Measurements from ENCODE around the gene FARP1. TPM values are rescaled to one million over a fixed set of nuclear protein-coding genes. Genes with fewer than 3 reads are reported as not detected.

The FARP1 gene
- total RNA-seq, 2 donors from 2014 or later = 0.55 to 2.4 TPM

DNA sequence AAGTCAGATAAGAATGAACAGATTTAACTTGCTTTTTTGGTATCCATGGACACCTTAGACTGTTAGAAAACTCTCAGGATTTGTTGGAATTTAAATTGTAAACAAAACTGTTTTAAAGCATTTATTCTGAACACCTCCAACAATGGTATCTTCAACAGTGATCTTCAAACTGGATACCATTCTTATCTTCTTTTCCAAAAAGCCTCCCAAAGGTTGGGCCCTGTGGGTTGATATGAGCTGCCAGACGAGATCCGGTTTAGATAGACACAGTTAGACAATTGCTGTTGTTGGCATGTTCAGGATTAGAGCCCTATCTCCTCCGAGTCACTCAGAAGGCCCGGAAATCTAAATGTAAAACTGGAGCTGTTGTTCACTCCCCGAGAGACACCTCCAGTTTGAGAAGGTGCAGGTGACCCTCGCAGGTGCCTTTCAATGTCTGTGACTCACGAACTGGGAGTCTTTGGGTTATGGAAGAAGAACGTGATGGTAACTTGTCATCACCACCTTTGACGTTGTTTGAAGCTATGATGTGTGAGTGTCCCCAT is 177.7 kb downstream of the FARP1 start:
- Mint-ChIP-seq H3K9me3 (no peaks in the 10 kb centered on the region), H3K4me3 (no peak overlapping the region), H3K36me3 (ENCODE audit: insufficient read depth in 2 of 2) (no peaks in the 10 kb centered on the region), H3K4me1 (ENCODE audit: low read depth) (no peaks in the 10 kb centered on the region), H3K27ac (no peak overlapping the region), H3K27me3 (ENCODE audit: low read depth) (peaks cover 7% of the 10 kb centered on the region)
- ATAC-seq (replicated peaks in 1 of 2) (no peak), DNase-seq (no peak)

DNA sequence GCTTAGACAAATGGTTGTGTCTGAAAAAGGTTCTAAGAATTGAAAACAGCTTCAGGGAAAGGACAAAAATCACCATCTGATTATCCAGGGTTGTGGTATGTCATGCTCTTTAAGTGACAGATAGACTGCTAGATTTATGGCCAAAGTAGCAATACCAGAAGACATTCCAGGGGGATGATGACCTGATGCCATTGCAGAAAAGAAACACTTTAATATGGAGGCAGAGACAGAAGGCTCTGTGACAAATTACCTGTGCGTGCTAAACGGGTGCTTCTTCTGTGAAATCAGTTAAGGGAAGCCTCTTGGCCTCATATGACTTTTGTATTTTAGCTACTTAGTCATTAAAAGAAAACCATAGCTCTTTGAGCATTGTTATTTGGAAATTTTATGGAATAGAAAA is 178.5 kb downstream of the FARP1 start:
- Mint-ChIP-seq H3K36me3 (ENCODE audit: insufficient read depth in 2 of 2) (no peaks in the 10 kb centered on the region), H3K9me3 (no peaks in the 10 kb centered on the region), H3K4me3 (no peak overlapping the region), H3K4me1 (ENCODE audit: low read depth) (no peaks in the 10 kb centered on the region), H3K27ac (no peak overlapping the region), H3K27me3 (ENCODE audit: low read depth) (peaks cover 7% of the 10 kb centered on the region)
- DNase-seq = no peak
- ATAC-seq (replicated peaks in 1 of 2) = no peak

DNA sequence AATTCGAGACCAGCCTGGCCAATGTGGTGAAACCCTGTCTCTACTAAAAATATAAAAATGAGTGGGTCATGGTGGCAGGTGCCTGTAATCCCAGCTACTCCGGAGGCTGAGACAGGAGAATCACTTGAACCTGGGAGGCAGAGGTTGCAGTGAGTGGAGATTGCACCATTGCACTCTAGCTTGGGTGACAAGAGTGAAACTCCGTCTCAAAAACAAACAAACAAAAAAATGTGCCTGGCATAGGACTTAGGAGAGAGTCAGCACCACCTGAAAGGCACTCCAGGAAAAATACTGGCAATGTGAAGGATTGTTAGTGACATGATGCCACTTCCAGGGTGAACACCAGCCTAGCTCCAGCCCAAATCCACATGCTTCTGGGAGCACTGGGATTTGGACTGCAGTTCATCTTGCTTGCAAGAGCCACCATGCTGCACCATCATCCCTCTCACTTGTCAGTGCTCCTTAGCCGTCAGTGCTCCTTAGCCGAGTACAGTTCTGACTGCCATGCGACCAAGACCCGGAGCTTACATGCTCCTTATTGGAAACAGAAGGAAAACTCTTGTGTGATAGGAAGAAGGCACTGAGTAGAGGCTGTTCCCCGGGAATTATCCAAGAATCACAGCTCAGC is 179.3 kb downstream of the FARP1 start:
- ATAC-seq (replicated peaks in 1 of 2) (no peak), DNase-seq (no peak)
- Mint-ChIP-seq H3K9me3 (no peaks in the 10 kb centered on the region), H3K36me3 (ENCODE audit: insufficient read depth in 2 of 2) (no peaks in the 10 kb centered on the region), H3K27ac (no peak overlapping the region), H3K4me3 (no peak overlapping the region), H3K4me1 (ENCODE audit: low read depth) (no peaks in the 10 kb centered on the region), H3K27me3 (ENCODE audit: low read depth) (peaks cover 7% of the 10 kb centered on the region)

DNA sequence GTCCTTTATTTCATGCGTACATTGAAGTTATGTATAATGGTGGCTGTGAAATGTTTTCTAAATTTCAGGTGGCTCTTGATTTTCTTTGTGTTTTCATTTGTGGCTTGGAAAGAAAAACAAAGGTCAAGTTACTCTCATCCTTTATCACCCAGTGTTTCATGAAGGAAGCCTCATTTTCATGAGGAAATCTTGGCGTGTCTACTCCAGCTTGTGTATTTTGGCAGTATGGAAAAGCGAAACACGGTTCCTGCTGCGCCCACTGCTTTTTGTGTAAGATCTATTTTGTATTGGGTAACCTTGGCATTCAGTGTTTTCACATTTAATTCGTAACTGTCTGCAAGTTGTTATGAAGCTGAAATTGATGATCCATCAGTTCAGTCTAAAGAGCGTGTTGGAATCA is 181.2 kb downstream of the FARP1 start:
- H3K4me3 Mint-ChIP-seq = no peak overlapping the region
- no peak overlapping the region for H3K27ac Mint-ChIP-seq
- no peaks in the 10 kb centered on the region for H3K27me3 Mint-ChIP-seq (ENCODE audit: low read depth)
- DNase-seq = no peak
- no peaks in the 10 kb centered on the region for H3K36me3 Mint-ChIP-seq (ENCODE audit: insufficient read depth in 2 of 2)
- ATAC-seq (replicated peaks in 1 of 2) = no peak
- no peaks in the 10 kb centered on the region for H3K9me3 Mint-ChIP-seq
- H3K4me1 Mint-ChIP-seq (ENCODE audit: low read depth) = no peaks in the 10 kb centered on the region

DNA sequence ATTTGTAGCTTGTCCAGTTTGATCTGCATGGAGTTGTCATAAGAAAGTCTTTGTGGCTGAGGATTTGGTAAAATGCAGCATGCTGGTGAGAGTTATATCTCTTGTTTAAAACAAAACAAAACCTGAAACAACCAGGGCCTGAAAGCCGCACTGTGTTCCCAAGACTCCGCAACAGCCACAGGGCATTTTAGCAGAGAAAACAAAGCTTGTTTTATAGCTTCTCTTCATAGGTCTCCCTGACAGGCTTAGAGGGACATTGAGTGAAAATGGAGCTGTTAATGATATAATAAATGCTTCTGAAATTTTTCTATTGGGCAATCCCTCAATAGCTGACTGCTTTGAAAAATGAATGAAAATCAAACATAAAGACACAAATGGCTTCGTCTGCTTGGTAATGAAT is 182.8 kb downstream of the FARP1 start:
- DNase-seq (no peak), ATAC-seq (replicated peaks in 1 of 2) (no peak)
- peaks cover 7% of the 10 kb centered on the region for H3K27me3 Mint-ChIP-seq (ENCODE audit: low read depth)
- no peak overlapping the region for H3K4me3 Mint-ChIP-seq
- no peaks in the 10 kb centered on the region for H3K4me1 Mint-ChIP-seq (ENCODE audit: low read depth)
- H3K36me3 Mint-ChIP-seq (ENCODE audit: insufficient read depth in 2 of 2) = no peaks in the 10 kb centered on the region
- H3K9me3 Mint-ChIP-seq = no peaks in the 10 kb centered on the region
- H3K27ac Mint-ChIP-seq = no peak overlapping the region

DNA sequence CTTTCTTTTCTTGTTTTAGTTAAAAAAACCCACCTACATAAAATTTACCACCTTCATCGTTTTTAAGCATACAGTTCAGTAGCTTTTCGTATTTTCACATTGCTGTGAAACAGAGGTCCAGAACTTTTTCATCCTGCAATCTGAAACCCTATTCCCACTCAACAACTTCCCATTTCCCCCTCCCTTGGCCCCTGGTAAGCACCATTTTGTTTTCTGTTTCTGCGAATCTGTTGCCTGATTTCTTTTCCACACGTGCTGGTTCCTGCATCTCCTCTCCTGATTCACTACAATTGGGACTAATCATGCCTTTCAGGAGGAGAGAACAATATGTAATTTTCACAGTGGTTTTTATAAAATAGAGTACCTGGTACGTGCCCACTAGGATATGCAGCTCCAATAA is 183.4 kb downstream of the FARP1 start:
- H3K9me3 Mint-ChIP-seq = no peaks in the 10 kb centered on the region
- peaks cover 7% of the 10 kb centered on the region for H3K27me3 Mint-ChIP-seq (ENCODE audit: low read depth)
- DNase-seq = no peak
- no peaks in the 10 kb centered on the region for H3K4me1 Mint-ChIP-seq (ENCODE audit: low read depth)
- H3K4me3 Mint-ChIP-seq = no peak overlapping the region
- no peaks in the 10 kb centered on the region for H3K36me3 Mint-ChIP-seq (ENCODE audit: insufficient read depth in 2 of 2)
- no peak for ATAC-seq (replicated peaks in 1 of 2)
- no peak overlapping the region for H3K27ac Mint-ChIP-seq

DNA sequence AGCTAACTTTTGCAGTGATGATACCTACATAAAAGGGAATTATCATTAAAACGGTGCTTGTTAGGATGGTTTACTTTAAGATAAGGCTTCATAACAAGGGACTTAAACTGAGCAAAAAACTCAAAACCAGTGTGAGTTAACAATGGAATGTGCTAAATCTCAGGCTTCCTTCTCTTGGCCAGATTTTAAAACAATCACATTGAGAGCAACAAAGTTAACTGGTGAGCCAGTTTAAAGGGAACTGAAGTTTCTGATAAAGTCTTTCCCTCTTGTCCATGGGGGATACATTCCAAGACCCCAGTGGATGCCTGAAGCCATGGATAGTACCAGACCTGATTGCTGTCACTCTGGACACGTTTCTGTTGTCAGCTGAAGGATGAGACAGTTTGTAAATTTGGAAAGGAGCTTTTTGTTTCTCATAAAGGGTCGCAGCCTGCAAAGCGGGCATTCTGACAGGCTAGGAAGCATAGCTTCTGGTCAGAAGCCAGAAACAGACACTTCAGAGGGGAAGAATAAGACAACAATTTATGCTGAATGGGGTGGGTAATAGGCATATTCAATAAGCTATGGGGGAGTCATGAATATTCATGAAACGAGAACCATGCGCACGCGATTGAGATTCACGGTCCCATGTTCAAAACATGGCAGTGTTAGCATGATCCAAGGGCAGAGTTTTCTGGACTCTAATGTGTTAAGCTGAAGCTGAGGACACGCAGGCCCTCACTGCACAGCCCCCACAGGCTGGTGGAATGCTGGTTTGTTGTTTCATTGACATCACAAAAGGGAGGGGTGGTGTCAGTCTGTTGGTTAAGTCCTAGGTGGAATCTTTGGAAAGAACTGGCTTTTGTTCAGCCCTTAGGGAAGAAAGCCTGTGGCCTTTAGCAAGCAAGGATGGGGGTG is 184.7 kb downstream of the FARP1 start:
- H3K27me3 Mint-ChIP-seq (ENCODE audit: low read depth) = peaks cover 12% of the 10 kb centered on the region
- H3K27ac Mint-ChIP-seq = no peak overlapping the region
- no peaks in the 10 kb centered on the region for H3K36me3 Mint-ChIP-seq (ENCODE audit: insufficient read depth in 2 of 2)
- H3K9me3 Mint-ChIP-seq = no peaks in the 10 kb centered on the region
- DNase-seq = no peak
- no peak overlapping the region for H3K4me3 Mint-ChIP-seq
- H3K4me1 Mint-ChIP-seq (ENCODE audit: low read depth) = no peaks in the 10 kb centered on the region
- ATAC-seq (replicated peaks in 1 of 2) = no peak

DNA sequence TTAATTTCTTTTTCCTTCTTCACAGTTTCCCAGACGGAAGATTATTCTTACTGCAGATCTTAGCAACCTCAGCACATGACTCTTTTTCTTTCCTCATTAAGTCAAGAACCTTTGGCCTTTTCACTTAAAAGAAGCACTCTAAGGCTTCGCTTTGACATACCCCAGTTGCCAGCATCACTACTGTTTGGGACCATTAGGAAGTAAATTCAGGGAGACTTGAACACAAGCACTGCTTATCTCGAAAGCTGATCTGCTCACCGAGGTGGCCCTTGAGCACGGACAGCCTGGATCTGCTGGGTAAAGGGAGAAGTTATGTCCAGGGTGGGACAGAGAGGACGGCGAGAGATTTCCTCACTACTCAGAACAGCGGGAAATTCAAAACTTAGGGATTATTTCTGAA is 185.6 kb downstream of the FARP1 start:
- H3K27ac Mint-ChIP-seq = no peak overlapping the region
- no peaks in the 10 kb centered on the region for H3K36me3 Mint-ChIP-seq (ENCODE audit: insufficient read depth in 2 of 2)
- no peak for ATAC-seq (replicated peaks in 1 of 2)
- DNase-seq = no peak
- H3K9me3 Mint-ChIP-seq = no peaks in the 10 kb centered on the region
- H3K4me3 Mint-ChIP-seq = no peak overlapping the region
- H3K4me1 Mint-ChIP-seq (ENCODE audit: low read depth) = no peaks in the 10 kb centered on the region
- H3K27me3 Mint-ChIP-seq (ENCODE audit: low read depth) = peaks cover 17% of the 10 kb centered on the region

DNA sequence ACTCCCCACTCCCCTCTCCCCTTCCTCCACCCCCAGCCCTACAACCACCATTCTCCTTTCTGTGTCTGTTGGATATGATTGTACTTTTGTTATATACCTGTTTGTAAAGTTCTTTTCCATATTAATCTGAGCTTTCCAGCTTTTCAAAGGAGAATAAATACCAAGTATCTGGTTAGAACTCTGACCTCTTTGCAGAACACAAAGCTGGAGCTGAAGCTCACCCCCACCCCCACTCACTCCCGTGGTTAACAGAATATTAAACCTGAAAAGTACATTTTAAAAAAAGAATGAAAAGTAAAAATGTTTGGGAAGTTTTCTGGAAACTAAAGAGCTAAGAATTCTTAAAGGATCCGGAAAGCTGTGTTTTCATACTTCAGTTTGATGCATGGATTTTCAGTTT is 189.3 kb downstream of the FARP1 start:
- Mint-ChIP-seq H3K4me1 (ENCODE audit: low read depth) (no peaks in the 10 kb centered on the region), H3K27ac (no peak overlapping the region), H3K4me3 (no peak overlapping the region), H3K27me3 (ENCODE audit: low read depth) (peaks cover 25% of the 10 kb centered on the region), H3K9me3 (peaks cover 0 to 2% of the 10 kb centered on the region in 2 donors), H3K36me3 (ENCODE audit: insufficient read depth in 2 of 2) (no peaks in the 10 kb centered on the region)
- DNase-seq = no peak
- no peak for ATAC-seq (replicated peaks in 1 of 2)

DNA sequence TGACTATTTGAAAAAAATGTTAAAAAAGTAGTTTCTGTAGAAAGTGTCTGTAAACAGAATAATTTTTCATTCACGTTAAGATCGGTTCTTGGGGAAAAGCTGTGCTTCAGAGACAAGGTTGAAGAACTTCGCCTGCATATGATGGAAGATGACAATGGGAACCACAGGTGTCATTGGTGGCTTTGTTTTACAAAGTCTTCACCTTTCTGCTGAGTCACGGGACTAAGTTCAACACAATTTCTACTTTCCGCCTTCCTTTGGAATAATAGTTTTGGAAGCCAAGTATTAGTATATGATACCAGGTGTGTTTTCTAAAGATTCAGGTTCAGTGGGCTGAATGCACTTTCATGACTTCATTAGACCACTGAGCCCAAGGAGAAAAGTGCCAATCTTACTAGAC is 189.8 kb downstream of the FARP1 start:
- H3K9me3 Mint-ChIP-seq = peaks cover 0 to 2% of the 10 kb centered on the region in 2 donors
- DNase-seq (no peak), ATAC-seq (replicated peaks in 1 of 2) (no peak)
- no peak overlapping the region for H3K27ac Mint-ChIP-seq
- no peaks in the 10 kb centered on the region for H3K4me1 Mint-ChIP-seq (ENCODE audit: low read depth)
- H3K36me3 Mint-ChIP-seq (ENCODE audit: insufficient read depth in 2 of 2) = no peaks in the 10 kb centered on the region
- no peak overlapping the region for H3K4me3 Mint-ChIP-seq
- H3K27me3 Mint-ChIP-seq (ENCODE audit: low read depth) = peaks cover 27% of the 10 kb centered on the region

DNA sequence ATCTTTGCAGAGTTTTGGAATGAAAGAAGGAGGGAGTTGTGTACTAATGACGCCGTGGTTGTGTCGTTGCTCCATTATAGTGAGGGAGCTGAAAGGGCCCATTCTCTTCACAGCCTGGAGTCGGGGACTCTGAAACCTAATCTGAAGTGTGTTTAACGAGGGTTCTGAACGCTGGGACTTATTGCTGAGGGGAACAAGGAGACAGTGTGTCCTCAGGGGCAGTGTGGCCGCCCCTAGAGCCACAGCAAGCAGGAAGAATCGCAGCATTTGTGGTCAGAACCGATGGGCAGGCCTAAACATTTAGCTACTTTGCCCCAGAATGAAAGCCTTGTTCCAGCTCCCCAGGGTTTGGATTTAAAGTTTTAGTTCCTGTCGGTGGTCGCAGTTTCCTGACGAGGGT is 190.6 kb downstream of the FARP1 start:
- no peak for ATAC-seq (replicated peaks in 1 of 2)
- no peaks in the 10 kb centered on the region for H3K4me1 Mint-ChIP-seq (ENCODE audit: low read depth)
- H3K4me3 Mint-ChIP-seq = no peak overlapping the region
- H3K36me3 Mint-ChIP-seq (ENCODE audit: insufficient read depth in 2 of 2) = no peaks in the 10 kb centered on the region
- no peak overlapping the region for H3K27ac Mint-ChIP-seq
- peaks cover 0 to 2% of the 10 kb centered on the region in 2 donors for H3K9me3 Mint-ChIP-seq
- H3K27me3 Mint-ChIP-seq (ENCODE audit: low read depth) = peaks cover 35% of the 10 kb centered on the region
- no peak for DNase-seq

DNA sequence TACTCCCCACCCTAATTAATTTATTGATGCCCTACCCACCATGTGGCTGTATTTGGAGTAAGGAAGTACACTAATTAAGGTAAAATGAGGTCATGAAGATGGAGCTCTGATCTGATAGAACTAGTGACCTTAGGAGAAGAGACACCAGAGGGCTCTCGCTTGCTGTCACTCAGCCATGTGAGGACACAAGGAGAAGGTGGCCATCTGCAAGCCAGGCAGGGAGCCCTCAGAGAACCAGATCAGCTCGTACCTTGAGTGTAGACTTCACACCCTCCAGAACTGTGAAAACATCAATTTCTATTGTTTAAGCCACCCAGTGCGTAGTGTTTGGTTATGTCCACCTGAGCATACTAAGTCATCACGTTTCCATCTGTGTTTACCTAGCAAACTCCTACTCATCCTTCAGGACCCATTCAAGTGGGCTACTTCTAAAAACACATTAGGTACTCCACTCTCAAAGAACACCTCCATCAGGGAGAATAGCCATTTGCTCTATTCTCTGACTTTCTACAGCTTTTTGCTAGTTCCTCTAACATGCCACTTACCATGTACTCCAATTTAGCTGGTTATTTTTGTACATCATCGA is 191.8 kb downstream of the FARP1 start:
- H3K9me3 Mint-ChIP-seq = peaks cover 0 to 2% of the 10 kb centered on the region in 2 donors
- no peak overlapping the region for H3K27ac Mint-ChIP-seq
- H3K4me3 Mint-ChIP-seq = no peak overlapping the region
- no peak for DNase-seq
- no peaks in the 10 kb centered on the region for H3K4me1 Mint-ChIP-seq (ENCODE audit: low read depth)
- H3K36me3 Mint-ChIP-seq (ENCODE audit: insufficient read depth in 2 of 2) = no peaks in the 10 kb centered on the region
- H3K27me3 Mint-ChIP-seq (ENCODE audit: low read depth) = peaks cover 32% of the 10 kb centered on the region
- ATAC-seq (replicated peaks in 1 of 2) = no peak

DNA sequence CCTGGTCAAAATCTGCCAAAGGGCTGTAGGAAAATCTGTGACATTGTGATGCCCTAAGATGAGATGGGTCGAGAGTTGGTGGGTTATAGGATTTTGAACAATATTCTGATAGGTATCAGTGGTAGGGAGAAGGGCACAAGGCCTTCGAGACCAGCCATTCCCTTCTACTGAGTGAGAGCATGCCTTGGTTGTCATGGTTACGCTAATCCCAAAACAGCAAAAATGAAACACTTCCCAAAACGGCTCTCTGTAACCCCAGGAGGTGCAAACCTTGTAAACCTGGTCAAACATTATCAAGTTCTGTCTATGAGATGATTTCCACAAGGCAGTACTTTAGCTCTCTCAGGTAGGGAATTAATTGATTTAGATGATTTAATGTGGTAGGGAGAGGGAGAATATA is 192.8 kb downstream of the FARP1 start:
- Mint-ChIP-seq H3K27ac (no peak overlapping the region), H3K27me3 (ENCODE audit: low read depth) (peaks cover 28% of the 10 kb centered on the region), H3K4me3 (no peak overlapping the region), H3K36me3 (ENCODE audit: insufficient read depth in 2 of 2) (no peaks in the 10 kb centered on the region), H3K4me1 (ENCODE audit: low read depth) (no peaks in the 10 kb centered on the region), H3K9me3 (peaks cover 0 to 2% of the 10 kb centered on the region in 2 donors)
- no peak for DNase-seq
- ATAC-seq (replicated peaks in 1 of 2) = no peak
